IMR-90 (cell line): ENCODE data around the gene ATP1A1. TPM values are rescaled to one million over a fixed set of nuclear protein-coding genes. Genes with fewer than 3 reads are reported as not detected.
A peak's percentile ranks its signal among the peaks of the same experiment; 100 is the strongest.

ENCODE experiments used
- ATAC-seq: fragments of 200-7000 bp; cut with Tn5 transposase; 2 replicates; pipeline ENCODE4 v1.9.1; 2020; ENCODE audit warnings: low read depth, mild to moderate bottlenecking, moderate library complexity
- BruUV-seq: library from RNA; stranded (reverse); fragments of 400-500 nt; replicated peaks from 2 replicates; lab custom pipeline; 2021; lab: Mats Ljungman, UMichigan
- CTCF ChIA-PET: fragments of 300-600 bp; formaldehyde crosslinking; extraction: SDS; loops from one replicate; lab custom pipeline; 2021; ENCODE audit warnings: antibody characterized with exemption; lab: Yijun Ruan, JAX
- POLR2A ChIA-PET: fragments of 300-600 bp; sonication (Branson Sonifier 250); formaldehyde crosslinking; loops from one replicate; lab custom pipeline; 2022; ENCODE audit warnings: antibody characterized with exemption; ENCODE audit not compliant: unreplicated experiment; lab: Charles Lee
- DNase-seq: peaks from one replicate; pipeline ENCODE4 v3.0.0; 2013
- H2AFZ ChIP-seq: replicated peaks from 2 replicates; pipeline ENCODE3; 2013; ENCODE audit warnings: low read length, mild to moderate bottlenecking; ENCODE audit not compliant: poor library complexity
- H2AK5ac ChIP-seq: 2 replicates; pipeline ENCODE4 v1.6.1; 2013; ENCODE audit warnings: low read depth, low read length, inconsistent platforms
- H2AK9ac ChIP-seq: replicated peaks from 2 replicates; pipeline ENCODE3; 2013; ENCODE audit warnings: mild to moderate bottlenecking, low read depth, low read length, moderate library complexity; ENCODE audit not compliant: poor library complexity
- H2BK120ac ChIP-seq: 2 replicates; pipeline ENCODE4 v1.6.1; 2013; ENCODE audit warnings: low read depth, low read length, inconsistent platforms
- H2BK15ac ChIP-seq: 3 replicates; pipeline ENCODE4 v1.6.1; 2013; ENCODE audit warnings: low read depth, low read length, inconsistent platforms
- H2BK20ac ChIP-seq: 2 replicates; pipeline ENCODE4 v1.6.1; 2013; ENCODE audit warnings: low read depth, mild to moderate bottlenecking, inconsistent platforms, low read length, moderate library complexity
- H2BK5ac ChIP-seq: 2 replicates; pipeline ENCODE4 v1.6.1; 2013; ENCODE audit warnings: mild to moderate bottlenecking, low read depth, low read length, inconsistent platforms; ENCODE audit not compliant: poor library complexity, severe bottlenecking
- H3K14ac ChIP-seq: replicated peaks from 2 replicates; pipeline ENCODE4 v1.6.1; 2013; ENCODE audit warnings: low read depth, low read length, inconsistent platforms
- H3K18ac ChIP-seq: 2 replicates; pipeline ENCODE4 v1.6.1; 2013; ENCODE audit warnings: low read depth, low read length, control low read depth
- H3K23ac ChIP-seq: 2 replicates; pipeline ENCODE4 v1.6.1; 2013; ENCODE audit warnings: low read depth, low read length, inconsistent platforms
- H3K27ac ChIP-seq: 2 replicates; pipeline ENCODE4 v1.5.1; 2013; ENCODE audit warnings: mild to moderate bottlenecking, control low read depth, low read length; ENCODE audit not compliant: insufficient read depth
- H3K27me3 ChIP-seq: 2 replicates; pipeline ENCODE4 v1.6.1; 2013; ENCODE audit warnings: low read length; ENCODE audit not compliant: control insufficient read depth, insufficient read depth
- H3K36me3 ChIP-seq: 2 replicates; pipeline ENCODE4 v1.6.1; 2013; ENCODE audit warnings: low read length, mixed read lengths; ENCODE audit not compliant: control insufficient read depth, insufficient read depth
- H3K4ac ChIP-seq: 2 replicates; pipeline ENCODE4 v1.6.1; 2013; ENCODE audit warnings: low read depth, low read length, inconsistent platforms
- H3K4me1 ChIP-seq: 2 replicates; pipeline ENCODE4 v1.6.1; 2013; ENCODE audit warnings: low read length, mixed read lengths; ENCODE audit not compliant: control insufficient read depth, insufficient read depth
- H3K4me2 ChIP-seq: 2 replicates; pipeline ENCODE4 v1.6.1; 2013; ENCODE audit warnings: low read depth, mild to moderate bottlenecking, control low read depth, low read length, moderate library complexity
- H3K4me3 ChIP-seq: 2 replicates; pipeline ENCODE4 v1.5.1; 2013; ENCODE audit warnings: low read depth, mild to moderate bottlenecking, control low read depth, low read length, moderate library complexity; ENCODE audit not compliant: insufficient read depth
- H3K56ac ChIP-seq: 2 replicates; pipeline ENCODE4 v1.6.1; 2013; ENCODE audit warnings: low read length, inconsistent platforms; ENCODE audit not compliant: insufficient read depth; ENCODE audit errors: extremely low read depth
- H3K79me1 ChIP-seq, 2 experiments: 2 replicates each; pipeline ENCODE4 v1.6.1; 2013; ENCODE audit warnings: low read length in 2 of 2, inconsistent platforms in 1 of 2, low read depth in 1 of 2
- H3K9ac ChIP-seq: 2 replicates; pipeline ENCODE4 v1.6.1; 2013; ENCODE audit warnings: low read depth, low read length, control low read depth
- H3K9me1 ChIP-seq: 2 replicates; pipeline ENCODE4 v1.6.1; 2013; ENCODE audit warnings: low read length, inconsistent platforms; ENCODE audit not compliant: insufficient read depth
- H3K9me3 ChIP-seq: 2 replicates; pipeline ENCODE4 v1.6.1; 2013; ENCODE audit warnings: low read length; ENCODE audit not compliant: control insufficient read depth, insufficient read depth
- H4K20me1 ChIP-seq: 2 replicates; pipeline ENCODE4 v1.6.1; 2013; ENCODE audit warnings: low read length, inconsistent platforms; ENCODE audit not compliant: insufficient read depth
- H4K5ac ChIP-seq: 2 replicates; pipeline ENCODE4 v1.6.1; 2013; ENCODE audit warnings: mild to moderate bottlenecking, low read depth, low read length, control low read depth
- H4K8ac ChIP-seq, 2 experiments: 2 replicates each; pipeline ENCODE4 v1.6.1; 2013; ENCODE audit warnings: low read depth in 2 of 2, low read length in 2 of 2, control low read depth in 1 of 2, inconsistent platforms in 1 of 2
- H4K91ac ChIP-seq: 2 replicates; pipeline ENCODE4 v1.6.1; 2013; ENCODE audit warnings: low read depth, low read length, inconsistent platforms; ENCODE audit not compliant: insufficient read depth
- NFE2L2 ChIP-seq: fragments of 150-350 bp; IDR thresholded peaks from 2 replicates; pipeline ENCODE4 v1.6.1; 2016; ENCODE audit warnings: low read depth, mild to moderate bottlenecking, low read length
- WGBS, 2 experiments: methylation state at CpG; one replicate each; pipeline versions ENCODE4 v1.1.5 to v1.1.7; 2013; ENCODE audit warnings: missing lambda C conversion rate in 2 of 2; ENCODE audit not compliant: insufficient read length in 1 of 2; ENCODE audit errors: extremely low coverage in 2 of 2; 5-methylcytosine and 5-hydroxymethylcytosine counted together
- dilution Hi-C: fragments of 300-500 bp; cut with HindIII; formaldehyde crosslinking; loops from one replicate; pipeline ENCODE4 v1.14.3; 2018; ENCODE audit warnings: low sequenced_read_pairs; ENCODE audit not compliant: unreplicated experiment
- in situ Hi-C: fragments of 300-500 bp; cut with MboI; formaldehyde crosslinking; loops from 3 replicates; pipeline ENCODE4 v1.14.3; 2019; ENCODE audit warnings: low sequenced_read_pairs, inconsistent platforms, mixed read lengths
- intact Hi-C: fragments of 100-400 bp; cut with micrococcal nuclease; formaldehyde crosslinking; loops from 2 replicates; pipeline ENCODE4 v1.10.0; 2022
- polyA plus RNA-seq, 3 experiments: library from polyadenylated mRNA; depleted of rRNA; stranded (reverse); fragments of >200 nt; gene quantifications; 2 replicates each; pipeline ENCODE4 v1.2.3, GENCODE V29; 2012; ENCODE audit warnings: low replicate concordance in 1 of 3
- total RNA-seq: library from RNA; depleted of rRNA; stranded (reverse); fragments of >200 nt; gene quantifications from 2 replicates; pipeline ENCODE4 v1.2.3, GENCODE V29; 2012
- TF ChIP-seq, protein P1 (sequence below): fragments of 150-350 bp; IDR thresholded peaks from 2 replicates; pipeline ENCODE4 v1.6.1; 2016; ENCODE audit warnings: low read depth, mild to moderate bottlenecking, low read length, moderate library complexity, borderline replicate concordance

The ATP1A1 gene
- total and polyA plus RNA-seq, 2 of the 4 experiments (the other 2 are of a cell fraction): 116 to 125 TPM

DNA sequence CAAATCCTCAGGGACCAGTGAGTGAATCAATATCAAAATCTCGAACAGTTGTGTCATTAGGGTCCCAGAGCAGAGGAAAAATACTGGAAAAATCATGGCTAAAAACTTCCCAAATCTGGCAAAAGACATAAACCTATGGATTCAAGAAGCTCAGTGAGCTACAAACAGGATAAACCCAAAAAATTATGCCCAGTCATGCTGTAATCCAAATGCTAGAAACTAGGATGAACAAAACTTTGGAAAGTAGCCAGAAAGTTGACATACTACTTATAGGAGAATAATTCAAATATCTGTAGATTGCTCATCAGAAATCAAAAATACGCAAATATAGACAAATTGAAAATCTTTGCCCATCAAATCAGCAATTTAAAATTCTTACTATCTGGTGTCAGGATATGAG is 34.6 kb upstream of the ATP1A1 start:
- H2AK9ac ChIP-seq: no peak overlapping the region
- H2AFZ ChIP-seq: no peak overlapping the region
- H4K8ac ChIP-seq: no peak overlapping the region
- no CpG with 5 or more reads among the region's 2 CpGs for WGBS, 2 experiments
- H3K18ac ChIP-seq: no peak overlapping the region
- H3K4me1 ChIP-seq: no peaks in the 10 kb centered on the region
- ATAC-seq: no peak
- H4K91ac ChIP-seq: no peak overlapping the region
- no peak overlapping the region for H2AK5ac ChIP-seq
- H3K56ac ChIP-seq: no peak overlapping the region
- H3K9ac ChIP-seq: no peak overlapping the region
- H4K20me1 ChIP-seq: no peaks in the 10 kb centered on the region
- no peak for DNase-seq
- H3K9me1 ChIP-seq: no peaks in the 10 kb centered on the region
- no peak overlapping the region for H2BK5ac ChIP-seq
- no peak overlapping the region for H2BK15ac ChIP-seq
- in situ Hi-C loops (no loop called here), intact Hi-C loops (no loop called here), dilution Hi-C loops (no loop called here)
- H3K36me3 ChIP-seq: no peaks in the 10 kb centered on the region
- ChIA-PET POLR2A (no interaction called here), CTCF (no interaction called here)
- H3K27me3 ChIP-seq: peaks cover 6% of the 10 kb centered on the region
- no peak overlapping the region for H3K4me3 ChIP-seq
- H2BK20ac ChIP-seq: no peak overlapping the region
- H3K14ac ChIP-seq: no peak overlapping the region
- H3K4ac ChIP-seq: no peak overlapping the region
- TF ChIP-seq NFE2L2: peak; percentile 50; the same call in 1 of the 2 replicates
- TF ChIP-seq, protein P1, sequence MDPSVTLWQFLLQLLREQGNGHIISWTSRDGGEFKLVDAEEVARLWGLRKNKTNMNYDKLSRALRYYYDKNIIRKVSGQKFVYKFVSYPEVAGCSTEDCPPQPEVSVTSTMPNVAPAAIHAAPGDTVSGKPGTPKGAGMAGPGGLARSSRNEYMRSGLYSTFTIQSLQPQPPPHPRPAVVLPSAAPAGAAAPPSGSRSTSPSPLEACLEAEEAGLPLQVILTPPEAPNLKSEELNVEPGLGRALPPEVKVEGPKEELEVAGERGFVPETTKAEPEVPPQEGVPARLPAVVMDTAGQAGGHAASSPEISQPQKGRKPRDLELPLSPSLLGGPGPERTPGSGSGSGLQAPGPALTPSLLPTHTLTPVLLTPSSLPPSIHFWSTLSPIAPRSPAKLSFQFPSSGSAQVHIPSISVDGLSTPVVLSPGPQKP: no peak
- H3K23ac ChIP-seq: no peak overlapping the region
- H2BK120ac ChIP-seq: no peak overlapping the region
- H3K27ac ChIP-seq: no peak overlapping the region
- no peaks in the 10 kb centered on the region for H3K9me3 ChIP-seq
- no peak overlapping the region for H3K4me2 ChIP-seq
- no peak overlapping the region for H4K5ac ChIP-seq
- BruUV-seq: no TSS peak
- no peaks in the 10 kb centered on the region for H3K79me1 ChIP-seq
